SW480 (cell line): ENCODE data around the gene SLC25A10.

Source experiments
- DNase-seq: peaks from one replicate; pipeline ENCODE4 v3.0.0-alpha.2; 2016; ENCODE audit warnings: low spot score

Gene SLC25A10

GRCh38 chr17:81687770-81688541 lies 24.1 kb upstream of the SLC25A10 start:
- no peak for DNase-seq

DNA sequence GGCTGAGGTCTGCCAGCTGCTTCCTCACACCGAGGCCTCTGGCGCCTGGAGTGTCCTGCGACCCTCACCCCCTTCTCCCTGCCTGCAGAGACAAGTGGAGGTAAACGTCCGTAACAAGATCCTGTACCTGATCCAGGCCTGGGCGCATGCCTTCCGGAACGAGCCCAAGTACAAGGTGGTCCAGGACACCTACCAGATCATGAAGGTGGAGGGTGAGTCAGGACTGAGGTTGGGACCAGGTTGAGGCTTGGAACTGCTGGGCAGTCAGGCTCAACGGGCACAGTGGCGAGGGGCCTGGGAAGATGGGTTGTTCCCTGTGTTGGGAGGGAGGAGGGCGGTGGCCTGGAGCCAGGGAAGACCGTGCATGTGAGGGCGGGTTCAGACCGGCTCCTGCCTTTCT lies 23.5 kb upstream of the SLC25A10 start:
- no peak for DNase-seq

DNA sequence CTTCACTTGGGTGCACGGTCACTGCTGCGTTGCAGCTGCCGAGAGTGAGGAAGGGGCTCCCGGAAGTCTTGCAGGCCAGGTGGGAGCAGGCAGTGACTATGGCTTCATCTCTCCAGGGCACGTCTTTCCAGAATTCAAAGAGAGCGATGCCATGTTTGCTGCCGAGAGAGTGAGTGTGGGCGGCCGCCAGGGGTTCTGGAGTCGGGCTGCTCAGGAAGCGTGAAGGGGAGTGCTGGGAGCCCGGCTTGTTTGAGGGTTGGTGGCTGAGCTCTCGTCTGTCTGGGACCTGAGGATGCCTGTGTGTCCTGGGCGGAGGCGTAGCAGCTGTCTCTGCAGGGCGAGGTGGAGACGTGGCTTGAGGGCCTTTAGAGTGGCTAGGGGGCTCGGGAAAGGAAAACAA lies 22.0 kb upstream of the SLC25A10 start:
- no peak for DNase-seq

DNA sequence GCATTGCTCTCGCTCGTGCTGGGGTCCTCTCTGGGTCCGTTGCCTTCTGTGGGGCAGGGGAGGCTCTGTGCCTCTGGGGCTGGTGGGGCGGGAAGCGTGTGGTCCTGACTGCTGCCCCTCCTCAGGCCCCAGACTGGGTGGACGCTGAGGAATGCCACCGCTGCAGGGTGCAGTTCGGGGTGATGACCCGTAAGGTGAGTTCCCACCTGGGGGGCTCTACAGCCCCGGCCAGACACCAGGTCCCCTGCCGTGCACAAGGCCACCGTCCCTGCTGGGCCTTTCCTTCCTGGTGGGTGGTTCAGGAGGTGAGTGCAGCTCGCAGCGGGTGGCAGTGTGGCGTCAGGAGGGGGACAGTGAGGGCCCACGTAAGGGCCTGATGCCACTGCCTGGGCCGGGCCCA lies 21.5 kb upstream of the SLC25A10 start:
- DNase-seq: no peak

- DNase-seq: no peak
Observed at GRCh38 chr17:81691196-81691595, 20.9 kb upstream of the SLC25A10 start.

GRCh38 chr17:81691608-81692007 lies 20.5 kb upstream of the SLC25A10 start:
- no peak for DNase-seq

DNA sequence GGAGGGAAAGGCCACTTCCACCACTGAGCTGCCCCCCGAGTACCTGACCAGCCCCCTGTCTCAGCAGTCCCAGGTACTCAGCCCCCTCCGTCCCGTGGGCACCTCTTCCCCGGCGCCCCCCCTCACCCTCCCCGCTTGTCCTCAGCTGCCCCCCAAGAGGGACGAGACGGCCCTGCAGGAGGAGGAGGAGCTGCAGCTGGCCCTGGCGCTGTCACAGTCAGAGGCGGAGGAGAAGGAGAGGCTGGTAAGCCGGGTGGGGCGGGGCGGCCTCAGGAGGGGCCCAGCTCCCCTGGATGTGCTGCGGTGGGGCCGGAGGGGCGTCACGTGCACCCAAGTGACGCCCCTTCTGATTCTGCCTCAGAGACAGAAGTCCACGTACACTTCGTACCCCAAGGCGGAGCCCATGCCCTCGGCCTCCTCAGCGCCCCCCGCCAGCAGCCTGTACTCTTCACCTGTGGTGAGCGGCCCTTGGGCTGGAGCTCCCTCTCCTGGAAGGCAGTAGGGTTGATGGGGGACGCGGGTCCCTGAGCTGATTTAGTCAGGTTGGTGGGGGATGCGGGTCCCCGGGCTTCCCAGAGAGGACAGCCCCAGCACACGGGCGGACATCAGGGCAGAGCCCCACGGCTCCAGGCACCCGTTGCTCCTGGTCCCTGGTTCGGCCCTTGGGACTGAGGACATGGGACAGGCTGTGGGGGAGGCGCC lies 18.4 kb upstream of the SLC25A10 start:
- no peak for DNase-seq

GRCh38 chr17:81694810-81695209 lies 17.3 kb upstream of the SLC25A10 start:
- DNase-seq: no peak

DNA sequence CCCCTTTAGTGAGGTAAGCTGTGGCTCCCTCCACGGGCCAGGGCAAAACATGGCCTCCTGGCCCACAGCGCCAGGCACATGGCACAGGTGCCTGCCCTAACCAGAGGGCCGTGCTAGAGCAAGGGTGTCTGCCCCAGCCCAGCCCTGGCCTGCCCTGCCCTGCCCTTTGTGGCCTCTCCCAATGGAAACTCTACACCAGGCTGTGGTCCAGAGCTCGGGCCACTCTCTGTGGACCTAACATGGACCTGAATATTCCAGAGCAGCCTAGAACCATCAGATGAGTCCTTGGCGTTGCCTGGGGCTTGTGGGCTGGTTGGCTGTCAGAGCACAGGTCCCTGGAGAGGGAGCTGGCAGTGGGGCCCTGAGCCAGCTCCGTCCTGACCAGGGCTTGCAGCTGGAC lies 16.9 kb upstream of the SLC25A10 start:
- DNase-seq: no peak

DNA sequence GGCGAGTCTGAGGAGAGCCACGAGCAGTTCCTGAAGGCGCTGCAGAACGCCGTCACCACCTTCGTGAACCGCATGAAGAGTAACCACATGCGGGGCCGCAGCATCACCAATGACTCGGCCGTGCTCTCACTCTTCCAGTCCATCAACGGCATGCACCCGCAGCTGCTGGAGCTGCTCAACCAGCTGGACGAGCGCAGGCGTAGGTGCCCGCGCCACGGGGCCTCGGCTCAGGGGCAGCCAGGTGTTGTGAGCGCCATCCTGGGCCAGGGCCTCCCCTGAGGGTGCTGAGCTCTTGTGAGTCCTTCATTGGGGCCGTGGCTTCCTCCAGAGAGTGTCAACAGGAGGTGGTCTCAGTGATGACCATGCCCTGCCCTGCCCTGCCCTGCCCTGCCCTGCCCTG lies 16.3 kb upstream of the SLC25A10 start:
- DNase-seq: no peak

- no peak for DNase-seq
Observed at GRCh38 chr17:81696218-81696941, 15.7 kb upstream of the SLC25A10 start.

DNA sequence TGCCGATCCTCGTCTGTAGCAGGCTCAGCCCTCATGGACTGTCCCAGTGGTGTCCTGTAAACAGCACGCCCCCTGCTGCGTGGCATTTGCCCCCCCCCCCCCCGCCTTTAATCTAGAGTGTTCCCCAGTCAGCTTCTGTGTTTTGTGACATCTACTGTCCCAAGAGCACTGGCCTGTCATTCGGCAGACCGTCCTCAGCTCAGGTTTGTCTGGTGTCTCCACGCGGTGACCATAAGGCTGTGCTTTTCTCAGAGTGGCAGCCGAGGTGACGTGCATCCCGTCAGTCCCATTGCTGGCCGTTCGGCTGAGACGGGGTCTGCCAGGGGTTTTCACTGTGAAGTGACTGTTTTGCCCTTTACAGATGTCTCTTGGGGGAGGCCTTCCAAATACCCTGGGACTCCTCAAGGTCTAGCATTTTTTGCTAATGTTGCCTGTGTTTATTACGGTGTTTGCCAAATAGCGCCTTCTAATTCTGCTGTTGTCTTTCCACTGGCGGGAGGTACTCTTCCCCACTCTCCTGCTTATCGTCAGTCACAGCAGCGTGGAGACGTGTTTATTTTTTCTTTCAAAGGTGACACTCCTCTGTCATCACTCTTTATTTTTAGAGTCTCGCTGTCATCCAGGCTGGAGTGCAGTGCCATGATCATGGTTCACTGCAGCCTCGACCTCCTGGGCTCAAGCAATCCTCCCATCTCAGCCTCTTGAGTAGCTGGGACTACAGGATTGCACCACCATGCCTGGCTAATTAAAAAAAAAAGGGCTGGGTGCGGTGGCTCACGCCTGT lies 14.6 kb upstream of the SLC25A10 start:
- no peak for DNase-seq

- no peak for DNase-seq
Observed at GRCh38 chr17:81700353-81701287, 11.5 kb upstream of the SLC25A10 start.

GRCh38 chr17:81701288-81702071 lies 10.6 kb upstream of the SLC25A10 start:
- DNase-seq: no peak

DNA sequence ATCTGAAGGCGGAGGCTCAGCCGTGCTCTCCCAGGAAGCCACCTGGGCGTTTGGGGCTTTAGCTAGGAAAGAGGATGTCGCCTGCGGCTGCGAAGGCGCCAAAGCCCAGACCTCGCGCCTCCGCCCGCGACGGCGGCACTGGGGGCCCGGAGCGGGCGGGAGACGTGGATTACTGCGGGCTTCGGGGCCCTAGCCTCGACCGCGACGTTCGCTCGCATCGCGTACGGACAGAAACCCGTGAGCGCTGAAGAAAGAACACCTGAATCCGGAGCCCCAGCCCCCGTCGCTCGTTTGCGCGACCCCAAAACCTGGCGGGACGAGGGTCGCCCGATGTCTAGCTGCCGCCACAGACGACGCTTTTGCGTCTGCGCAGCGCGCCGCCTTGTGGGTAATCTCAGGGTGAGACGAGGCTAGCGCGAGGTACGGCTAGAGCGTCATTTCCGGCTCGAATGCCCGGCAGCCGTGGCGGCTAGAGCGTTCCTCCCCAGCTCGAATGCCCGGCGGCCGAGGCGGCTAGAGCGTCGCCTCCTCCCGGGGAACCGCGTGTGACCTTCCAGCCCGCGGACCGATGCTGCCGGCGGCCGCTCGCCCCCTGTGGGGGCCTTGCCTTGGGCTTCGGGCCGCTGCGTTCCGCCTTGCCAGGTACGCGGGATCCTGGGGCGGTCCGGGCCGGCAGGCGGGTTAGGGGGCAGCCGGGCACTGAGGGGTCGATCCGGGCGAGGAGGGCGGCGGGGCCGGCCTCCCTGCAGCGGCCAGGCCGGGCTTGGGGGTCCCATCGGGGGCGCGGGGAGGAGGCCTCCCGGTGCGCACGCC lies 8.9 kb upstream of the SLC25A10 start, which contains the start of gene MRPL12:
MRPL12 (plus strand) TSS at position 434 of the 813 bp plus-strand sequence; CDS start at position 569, 135 bp downstream.
- DNase-seq: peak; percentile 92

DNA sequence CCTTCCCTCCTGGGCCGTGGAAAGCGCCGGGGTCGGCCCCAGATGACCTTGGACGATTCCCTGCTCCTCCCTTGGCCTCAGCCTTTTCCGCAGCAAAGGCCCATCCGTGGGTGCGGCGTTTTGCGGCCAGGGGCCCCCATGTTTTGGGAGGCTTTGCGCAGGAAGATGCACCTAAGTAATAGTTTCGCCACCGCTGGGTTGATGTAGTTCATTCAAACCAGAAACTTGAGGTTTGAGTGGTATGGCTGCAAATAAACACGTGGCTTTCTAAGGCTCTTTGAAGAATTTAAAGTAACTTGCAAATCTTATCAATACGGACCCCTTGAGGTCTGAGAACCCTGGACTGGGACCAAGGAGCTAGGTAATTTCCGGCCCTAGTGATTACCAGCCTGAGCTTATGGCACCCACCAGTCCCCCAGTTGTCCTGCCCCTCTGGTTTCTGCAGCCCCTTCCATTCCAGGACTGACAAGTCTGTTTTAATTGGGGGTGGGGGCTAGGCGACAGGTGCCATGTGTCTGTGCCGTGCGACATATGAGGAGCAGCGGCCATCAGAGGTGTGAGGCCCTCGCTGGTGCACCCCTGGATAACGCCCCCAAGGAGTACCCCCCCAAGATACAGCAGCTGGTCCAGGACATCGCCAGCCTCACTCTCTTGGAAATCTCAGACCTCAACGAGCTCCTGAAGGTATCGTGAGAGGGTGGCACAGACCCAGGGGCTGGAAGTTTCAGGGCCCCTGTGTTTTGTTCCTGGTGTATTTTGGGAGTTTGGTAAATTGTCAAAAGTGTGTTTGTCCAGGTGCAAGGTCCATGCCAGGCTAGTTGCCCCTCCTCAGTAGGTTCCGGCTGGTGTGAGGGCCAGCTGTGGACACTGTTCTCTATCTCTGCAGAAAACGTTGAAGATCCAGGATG lies 8.1 kb upstream of the SLC25A10 start:
- no peak for DNase-seq

- DNase-seq: no peak
Observed at GRCh38 chr17:81705518-81706231, 6.4 kb upstream of the SLC25A10 start.

DNA sequence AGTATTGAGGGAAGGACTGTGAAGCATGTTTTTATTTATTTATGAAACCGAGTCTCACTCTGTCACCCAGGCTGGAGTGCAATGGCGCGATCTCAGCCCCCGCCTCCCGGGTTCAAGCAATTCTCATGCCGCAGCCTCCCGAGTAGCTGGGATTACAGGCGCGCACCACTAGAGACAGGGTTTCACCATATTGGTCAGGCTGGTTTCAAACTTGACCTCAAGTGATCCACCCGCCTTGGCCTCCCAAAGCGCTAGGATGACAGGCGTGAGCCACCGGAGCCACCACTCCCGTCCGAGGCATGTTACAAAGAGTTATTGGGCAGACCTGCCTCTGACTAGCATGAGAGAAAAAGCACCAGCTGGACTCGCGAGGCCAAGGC lies 5.9 kb upstream of the SLC25A10 start:
- no peak for DNase-seq
